AG04450 (cell line): Measurements from ENCODE around the gene FDX1. TPM values are rescaled to one million over a fixed set of nuclear protein-coding genes. Genes with fewer than 3 reads are reported as not detected.

Experiments
- CTCF ChIA-PET: fragments of 300-600, 350-600 bp; formaldehyde crosslinking; extraction: SDS; loops from one replicate; lab custom pipeline; 2022; ENCODE audit warnings: antibody characterized with exemption, inconsistent platforms; lab: Charles Lee
- POLR2A ChIA-PET: fragments of 350-600 bp; formaldehyde crosslinking; extraction: SDS; loops from one replicate; lab custom pipeline; 2021; ENCODE audit warnings: antibody characterized with exemption, inconsistent platforms; lab: Yijun Ruan, JAX
- DNase-seq: peaks from one replicate; pipeline ENCODE4 v3.0.0-alpha.2; 2011; ENCODE audit warnings: low read depth, low spot score
- H3K27ac ChIP-seq: one replicate; pipeline ENCODE4 v1.5.1; 2012; ENCODE audit warnings: low read depth, low read length, control low read depth
- H3K27me3 ChIP-seq: one replicate; pipeline ENCODE4 v1.6.0; 2012; ENCODE audit warnings: low read length; ENCODE audit not compliant: control insufficient read depth, insufficient read depth
- H3K4me3 ChIP-seq: 2 replicates; pipeline ENCODE4 v1.5.1; 2011; ENCODE audit warnings: mild to moderate bottlenecking, low read depth, low read length, control low read depth
- H3K9me3 ChIP-seq: 2 replicates; pipeline ENCODE4 v1.5.1; 2012; ENCODE audit warnings: low read length; ENCODE audit not compliant: control insufficient read depth, insufficient read depth
- polyA plus RNA-seq: library from polyadenylated mRNA; depleted of rRNA; stranded (reverse); fragments of >200 nt; gene quantifications from 2 replicates; pipeline ENCODE4 v1.2.3, GENCODE V29; 2011
- TF ChIP-seq, protein P1 (sequence below): IDR thresholded peaks from 2 replicates; pipeline ENCODE4 v1.5.1; 2011; ENCODE audit warnings: low read depth, low read length, control low read depth, inconsistent platforms

The FDX1 gene
- polyA plus RNA-seq, 1 experiment, result 8.9 TPM

- no peak for DNase-seq
- TF ChIP-seq, protein P1, sequence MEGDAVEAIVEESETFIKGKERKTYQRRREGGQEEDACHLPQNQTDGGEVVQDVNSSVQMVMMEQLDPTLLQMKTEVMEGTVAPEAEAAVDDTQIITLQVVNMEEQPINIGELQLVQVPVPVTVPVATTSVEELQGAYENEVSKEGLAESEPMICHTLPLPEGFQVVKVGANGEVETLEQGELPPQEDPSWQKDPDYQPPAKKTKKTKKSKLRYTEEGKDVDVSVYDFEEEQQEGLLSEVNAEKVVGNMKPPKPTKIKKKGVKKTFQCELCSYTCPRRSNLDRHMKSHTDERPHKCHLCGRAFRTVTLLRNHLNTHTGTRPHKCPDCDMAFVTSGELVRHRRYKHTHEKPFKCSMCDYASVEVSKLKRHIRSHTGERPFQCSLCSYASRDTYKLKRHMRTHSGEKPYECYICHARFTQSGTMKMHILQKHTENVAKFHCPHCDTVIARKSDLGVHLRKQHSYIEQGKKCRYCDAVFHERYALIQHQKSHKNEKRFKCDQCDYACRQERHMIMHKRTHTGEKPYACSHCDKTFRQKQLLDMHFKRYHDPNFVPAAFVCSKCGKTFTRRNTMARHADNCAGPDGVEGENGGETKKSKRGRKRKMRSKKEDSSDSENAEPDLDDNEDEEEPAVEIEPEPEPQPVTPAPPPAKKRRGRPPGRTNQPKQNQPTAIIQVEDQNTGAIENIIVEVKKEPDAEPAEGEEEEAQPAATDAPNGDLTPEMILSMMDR, result no peak
- H3K27ac ChIP-seq, result no peak overlapping the region
- ChIA-PET CTCF (no interaction called here), POLR2A (interaction anchor here (0.7 kb wide), 1 partner anchor 9 kb away, joined by 4 read pairs; no protein-coding TSS in a partner anchor)
- peaks cover 4% of the 10 kb centered on the region for H3K27me3 ChIP-seq
- no peaks in the 10 kb centered on the region; the same call in 1 of the 2 replicates for H3K9me3 ChIP-seq
- H3K4me3 ChIP-seq, result no peak overlapping the region
Measured at GRCh38 chr11:110507328-110507727, 77.6 kb downstream of the FDX1 start.

GRCh38 chr11:110508786-110509185 lies 79.0 kb downstream of the FDX1 start:
- no peak for DNase-seq
- CTCF ChIA-PET, result no interaction called here

DNA sequence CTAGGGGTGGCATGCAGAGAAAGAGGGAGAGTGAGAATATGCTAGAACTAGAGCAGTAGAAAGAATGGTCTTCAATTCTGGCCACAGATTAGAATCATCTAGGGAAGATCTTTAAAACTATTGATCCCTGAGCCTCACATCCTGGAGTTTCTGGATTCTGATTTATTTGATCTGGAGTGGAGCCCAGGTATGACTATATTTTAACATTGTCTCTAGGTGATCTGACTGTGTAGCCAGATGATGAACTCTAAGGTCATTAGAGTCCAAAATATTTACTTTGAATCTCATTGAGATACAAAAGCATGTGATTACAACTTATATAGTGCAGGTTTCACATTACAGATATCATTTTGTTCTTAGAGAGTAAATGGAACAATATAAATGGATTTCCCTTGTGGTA lies 79.7 kb downstream of the FDX1 start:
- no peak for DNase-seq
- Histone ChIP-seq H3K27me3 (peaks cover 4% of the 10 kb centered on the region), H3K9me3 (no peaks in the 10 kb centered on the region; the same call in 1 of the 2 replicates), H3K27ac (no peak overlapping the region), H3K4me3 (no peak overlapping the region)
- CTCF ChIA-PET, result no interaction called here
- TF ChIP-seq, protein P1, result no peak
- POLR2A ChIA-PET, result no interaction called here

More at GRCh38 chr11:110508786-110509185, 79.0 kb downstream of the FDX1 start:
- H3K27ac ChIP-seq, result no peak overlapping the region
- TF ChIP-seq, protein P1, result no peak
- peaks cover 4% of the 10 kb centered on the region for H3K27me3 ChIP-seq
- POLR2A ChIA-PET, result no interaction called here
- no peaks in the 10 kb centered on the region; the same call in 1 of the 2 replicates for H3K9me3 ChIP-seq
- no peak overlapping the region for H3K4me3 ChIP-seq

DNA sequence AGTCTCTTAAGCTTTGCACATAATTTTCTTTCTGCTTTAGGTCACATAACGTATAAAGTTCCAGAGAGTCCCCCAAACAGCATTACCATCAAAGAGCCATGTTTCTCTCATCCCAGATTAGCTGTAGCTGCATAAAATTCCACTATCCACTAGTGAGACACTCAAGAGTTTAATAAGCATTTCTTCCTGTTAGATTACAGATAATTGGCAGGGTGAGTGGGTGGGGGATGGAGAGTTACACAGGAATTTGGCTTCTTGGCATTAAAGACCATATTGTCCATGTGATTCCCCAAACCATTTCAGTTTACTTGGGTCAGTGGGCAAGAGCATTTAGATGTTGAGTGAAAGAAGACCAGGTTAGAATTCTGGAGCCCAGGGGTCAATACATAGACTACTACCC lies 82.3 kb downstream of the FDX1 start:
- Histone ChIP-seq H3K9me3 (no peaks in the 10 kb centered on the region; the same call in 1 of the 2 replicates), H3K27me3 (peaks cover 4% of the 10 kb centered on the region), H3K4me3 (no peak overlapping the region), H3K27ac (no peak overlapping the region)
- no peak for DNase-seq
- POLR2A ChIA-PET, result no interaction called here
- CTCF ChIA-PET, result interaction anchor here (1.1 kb wide), 1 partner anchor 934 kb away, joined by 3 read pairs; no protein-coding TSS in a partner anchor
- TF ChIP-seq, protein P1, result no peak

GRCh38 chr11:110513259-110513801 lies 83.6 kb downstream of the FDX1 start:
- peaks cover 4% of the 10 kb centered on the region for H3K27me3 ChIP-seq
- TF ChIP-seq, protein P1, result no peak
- H3K9me3 ChIP-seq, result no peaks in the 10 kb centered on the region
- CTCF ChIA-PET, result no interaction called here
- POLR2A ChIA-PET, result no interaction called here
- no peak for DNase-seq
- H3K27ac ChIP-seq, result peak overlapping the region; percentile 11
- H3K4me3 ChIP-seq, result no peak overlapping the region
